ENCODE measurements around the gene COL27A1.

COL27A1 gene

DNA sequence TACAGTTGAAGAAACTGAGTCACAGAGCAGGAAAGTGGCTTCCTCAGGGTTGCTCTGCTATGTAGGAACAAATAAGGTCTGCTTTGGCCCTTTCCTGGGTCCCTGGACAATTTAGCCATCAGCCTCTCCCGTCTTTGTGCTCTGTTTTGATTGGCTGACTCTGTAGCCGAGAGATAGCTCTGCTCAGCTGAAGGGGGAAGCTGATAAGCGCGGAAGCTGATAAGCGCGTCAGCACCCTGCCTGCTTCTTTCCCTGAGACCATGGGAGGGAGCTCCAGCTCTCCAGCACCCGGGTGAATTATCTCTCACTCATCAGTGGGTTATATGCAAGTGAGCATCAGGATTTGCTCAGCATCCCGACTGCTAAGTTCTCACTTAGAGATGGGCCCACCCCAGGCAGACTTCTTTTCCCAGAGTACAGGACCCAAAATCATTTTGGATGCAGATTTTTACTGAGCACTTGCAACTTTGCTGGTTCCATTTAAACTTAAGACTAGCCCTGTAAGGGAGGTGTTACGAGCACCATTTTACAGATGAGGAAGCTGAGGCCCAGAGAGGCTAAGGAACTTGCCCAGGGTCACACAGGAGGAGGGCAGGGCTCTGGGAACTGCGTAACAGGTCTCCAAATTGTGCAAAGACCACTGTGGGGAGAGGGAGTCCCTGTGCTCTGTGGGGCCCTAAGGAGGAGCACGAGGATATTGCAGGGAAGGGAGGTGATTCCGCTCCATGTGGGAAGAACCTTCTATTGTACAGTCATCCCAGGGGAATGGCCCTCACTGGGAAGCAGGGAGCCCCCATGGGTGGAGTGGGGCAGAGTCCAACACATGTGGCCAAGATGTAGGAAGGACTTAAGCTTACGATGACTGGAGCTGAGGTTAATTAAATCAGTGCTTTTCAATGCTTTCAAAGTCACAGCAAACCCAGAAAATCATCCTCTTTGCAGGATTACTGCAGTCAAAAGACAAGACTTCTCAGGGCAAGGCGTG, 83.8 kb downstream of the COL27A1 start:
- TF ChIP-seq, protein P1, sequence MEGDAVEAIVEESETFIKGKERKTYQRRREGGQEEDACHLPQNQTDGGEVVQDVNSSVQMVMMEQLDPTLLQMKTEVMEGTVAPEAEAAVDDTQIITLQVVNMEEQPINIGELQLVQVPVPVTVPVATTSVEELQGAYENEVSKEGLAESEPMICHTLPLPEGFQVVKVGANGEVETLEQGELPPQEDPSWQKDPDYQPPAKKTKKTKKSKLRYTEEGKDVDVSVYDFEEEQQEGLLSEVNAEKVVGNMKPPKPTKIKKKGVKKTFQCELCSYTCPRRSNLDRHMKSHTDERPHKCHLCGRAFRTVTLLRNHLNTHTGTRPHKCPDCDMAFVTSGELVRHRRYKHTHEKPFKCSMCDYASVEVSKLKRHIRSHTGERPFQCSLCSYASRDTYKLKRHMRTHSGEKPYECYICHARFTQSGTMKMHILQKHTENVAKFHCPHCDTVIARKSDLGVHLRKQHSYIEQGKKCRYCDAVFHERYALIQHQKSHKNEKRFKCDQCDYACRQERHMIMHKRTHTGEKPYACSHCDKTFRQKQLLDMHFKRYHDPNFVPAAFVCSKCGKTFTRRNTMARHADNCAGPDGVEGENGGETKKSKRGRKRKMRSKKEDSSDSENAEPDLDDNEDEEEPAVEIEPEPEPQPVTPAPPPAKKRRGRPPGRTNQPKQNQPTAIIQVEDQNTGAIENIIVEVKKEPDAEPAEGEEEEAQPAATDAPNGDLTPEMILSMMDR (IDR thresholded peaks at IDR 0.05; ENCODE audit: borderline replicate concordance, control extremely low read depth, extremely low read depth, insufficient read depth, missing control alignments), result no peak
- DNase-seq (ENCODE audit: low spot score), result no peak
- in situ Hi-C loops (cut with MboI; ENCODE audit: low sequenced_read_pairs, unreplicated experiment), result no loop called here

DNA sequence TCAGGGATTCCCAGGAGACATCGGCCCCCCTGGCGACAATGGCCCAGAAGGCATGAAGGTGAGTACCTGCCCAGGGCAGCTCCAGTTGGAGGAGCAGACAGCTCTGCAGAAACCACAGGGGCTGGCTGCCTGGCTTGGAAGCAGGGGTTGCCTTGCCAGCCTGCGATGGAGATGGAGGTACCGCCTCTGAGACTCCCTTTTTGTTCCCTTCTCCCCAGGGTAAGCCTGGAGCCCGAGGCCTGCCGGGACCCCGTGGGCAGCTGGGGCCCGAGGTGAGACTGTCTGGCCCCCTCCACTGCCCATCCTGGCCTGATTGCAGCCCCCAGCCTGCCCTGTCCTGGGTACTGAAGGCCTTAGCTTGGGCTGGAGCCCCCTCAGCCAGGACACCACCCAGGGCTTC, 84.9 kb downstream of the COL27A1 start:
- in situ Hi-C loops (cut with MboI; ENCODE audit: low sequenced_read_pairs, unreplicated experiment), result no loop called here
- no peak for DNase-seq (ENCODE audit: low spot score)
- TF ChIP-seq, protein P1 (IDR thresholded peaks at IDR 0.05; ENCODE audit: borderline replicate concordance, control extremely low read depth, extremely low read depth, insufficient read depth, missing control alignments), result no peak

DNA sequence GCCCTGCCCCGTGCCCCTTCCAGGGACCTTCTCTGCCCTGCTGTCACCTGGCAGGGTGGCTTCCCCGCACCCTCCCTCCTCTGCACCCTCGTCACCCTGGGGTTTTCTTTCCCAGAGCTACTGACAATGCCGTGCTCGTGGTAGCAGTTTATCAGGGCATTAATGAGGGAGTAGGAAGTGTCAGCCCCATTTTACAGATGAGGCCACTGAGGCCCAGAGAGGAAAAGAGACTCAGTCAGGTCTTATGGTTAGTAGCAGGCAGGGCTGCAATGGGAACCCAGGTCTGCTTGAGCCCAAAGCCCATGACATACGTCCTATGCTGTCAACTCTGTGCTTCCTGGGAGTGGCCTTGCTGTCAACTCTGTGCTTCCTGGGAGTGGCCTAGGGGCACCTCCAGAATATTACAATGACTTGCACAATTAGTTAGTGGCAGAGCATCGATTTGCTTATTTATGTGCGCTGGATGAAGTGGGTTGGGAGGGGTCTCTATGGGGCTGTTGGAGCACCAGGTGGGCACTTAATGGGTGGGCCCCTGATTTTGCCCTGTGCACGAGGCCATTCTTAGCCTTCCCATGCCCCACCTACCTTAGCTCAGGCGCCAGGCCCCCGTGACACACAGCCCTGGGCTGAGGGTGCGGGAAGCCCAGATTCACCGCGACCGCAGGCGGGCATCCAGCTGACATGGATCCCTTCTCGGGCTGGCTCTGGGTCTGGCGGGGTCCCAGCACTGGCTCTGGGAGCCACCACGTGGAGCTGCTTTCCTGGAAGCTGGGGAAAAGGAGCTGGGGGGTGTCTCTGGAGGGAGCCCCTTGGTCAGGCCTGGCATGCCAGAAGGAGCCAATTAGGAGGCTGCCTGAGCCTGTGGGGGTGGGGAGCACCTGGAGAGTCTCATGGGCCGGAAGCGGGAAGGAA, 85.6 kb downstream of the COL27A1 start:
- no peak for DNase-seq (ENCODE audit: low spot score)
- in situ Hi-C loops (cut with MboI; ENCODE audit: low sequenced_read_pairs, unreplicated experiment), result no loop called here
- TF ChIP-seq, protein P1 (IDR thresholded peaks at IDR 0.05; ENCODE audit: borderline replicate concordance, control extremely low read depth, extremely low read depth, insufficient read depth, missing control alignments), result no peak

DNA sequence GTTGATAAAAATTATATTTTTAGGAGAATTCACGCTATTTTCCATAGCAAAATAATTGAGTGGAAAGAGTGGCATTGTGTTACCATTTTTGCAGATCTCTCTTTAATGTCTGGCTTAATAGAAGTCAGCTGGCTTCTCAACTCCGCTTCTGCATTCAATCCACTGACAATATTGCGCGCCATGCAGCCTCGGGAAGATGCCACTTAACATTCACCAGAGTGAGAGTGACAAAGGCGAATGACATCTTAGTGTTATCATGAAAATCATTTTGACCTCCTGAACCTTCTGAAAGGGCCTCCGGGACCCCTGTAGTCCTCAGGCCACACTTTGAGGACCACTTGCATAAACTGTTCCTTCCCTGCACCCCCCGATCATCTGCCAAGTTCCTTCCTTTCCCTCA, 87.5 kb downstream of the COL27A1 start:
- DNase-seq (ENCODE audit: low spot score), result no peak
- TF ChIP-seq, protein P1 (IDR thresholded peaks at IDR 0.05; ENCODE audit: borderline replicate concordance, control extremely low read depth, extremely low read depth, insufficient read depth, missing control alignments), result no peak
- in situ Hi-C loops (cut with MboI; ENCODE audit: low sequenced_read_pairs, unreplicated experiment), result no loop called here

DNA sequence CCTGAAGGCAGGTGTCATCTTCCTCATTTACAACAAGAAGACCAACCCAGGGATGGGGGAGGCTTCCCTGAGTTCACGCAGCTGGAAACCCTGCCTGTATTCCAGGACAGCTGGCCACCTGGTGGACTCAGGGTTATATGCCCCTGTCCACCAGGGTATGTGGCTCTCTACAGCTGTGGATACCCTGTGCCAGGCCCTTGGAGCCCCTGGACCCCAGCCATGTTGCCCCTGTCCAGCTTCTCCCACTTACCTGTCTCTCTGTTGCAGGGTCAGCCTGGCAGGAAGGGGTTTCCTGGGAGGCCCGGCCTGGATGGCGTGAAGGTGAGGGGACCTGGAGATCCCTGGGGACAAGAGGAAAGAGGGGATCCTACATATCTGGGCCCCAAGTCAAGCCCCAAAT, 87.9 kb downstream of the COL27A1 start:
- no peak for DNase-seq (ENCODE audit: low spot score)
- in situ Hi-C loops (cut with MboI; ENCODE audit: low sequenced_read_pairs, unreplicated experiment), result no loop called here
- TF ChIP-seq, protein P1 (IDR thresholded peaks at IDR 0.05; ENCODE audit: borderline replicate concordance, control extremely low read depth, extremely low read depth, insufficient read depth, missing control alignments), result no peak

DNA sequence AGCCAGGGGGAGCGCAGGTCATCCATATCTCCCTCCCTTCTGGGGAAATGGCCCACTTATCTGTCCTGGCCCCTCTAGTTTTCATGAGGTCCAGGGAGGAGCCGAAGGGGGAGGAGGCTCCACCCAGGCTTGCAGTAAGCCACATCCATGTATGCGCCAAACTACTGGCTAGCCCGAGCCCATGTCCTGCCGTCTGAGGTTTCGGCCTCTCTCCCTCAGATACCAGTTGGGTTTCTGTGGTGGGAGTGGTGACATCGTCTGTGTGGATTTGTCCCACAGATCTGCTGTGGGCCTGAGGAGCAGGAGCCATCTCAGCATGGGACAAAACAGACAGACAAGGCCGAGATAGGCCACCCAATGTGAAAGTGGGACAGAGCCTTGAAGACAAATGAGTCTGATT, 89.2 kb downstream of the COL27A1 start:
- TF ChIP-seq, protein P1 (IDR thresholded peaks at IDR 0.05; ENCODE audit: borderline replicate concordance, control extremely low read depth, extremely low read depth, insufficient read depth, missing control alignments), result no peak
- no peak for DNase-seq (ENCODE audit: low spot score)
- in situ Hi-C loops (cut with MboI; ENCODE audit: low sequenced_read_pairs, unreplicated experiment), result no loop called here
